ENCODE data around the gene DYNC1LI1.

DNA sequence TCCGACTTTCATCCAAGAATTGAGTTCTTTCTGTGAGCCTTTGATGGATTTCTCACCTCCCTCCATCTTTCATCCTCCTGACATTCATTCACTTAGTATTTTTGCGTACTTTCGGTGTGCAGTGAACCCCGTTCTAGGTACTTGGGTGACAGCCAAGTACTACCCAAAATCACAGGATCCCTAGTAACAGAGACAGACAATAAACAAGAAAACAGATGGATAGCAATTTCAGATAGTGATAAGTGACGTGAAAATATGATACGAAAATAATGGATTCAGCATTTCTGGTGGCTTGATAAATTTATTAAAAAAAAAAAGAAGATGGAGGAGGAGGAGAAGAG lies 67.7 kb downstream of the DYNC1LI1 start:
- TF ChIP-seq, protein P1, sequence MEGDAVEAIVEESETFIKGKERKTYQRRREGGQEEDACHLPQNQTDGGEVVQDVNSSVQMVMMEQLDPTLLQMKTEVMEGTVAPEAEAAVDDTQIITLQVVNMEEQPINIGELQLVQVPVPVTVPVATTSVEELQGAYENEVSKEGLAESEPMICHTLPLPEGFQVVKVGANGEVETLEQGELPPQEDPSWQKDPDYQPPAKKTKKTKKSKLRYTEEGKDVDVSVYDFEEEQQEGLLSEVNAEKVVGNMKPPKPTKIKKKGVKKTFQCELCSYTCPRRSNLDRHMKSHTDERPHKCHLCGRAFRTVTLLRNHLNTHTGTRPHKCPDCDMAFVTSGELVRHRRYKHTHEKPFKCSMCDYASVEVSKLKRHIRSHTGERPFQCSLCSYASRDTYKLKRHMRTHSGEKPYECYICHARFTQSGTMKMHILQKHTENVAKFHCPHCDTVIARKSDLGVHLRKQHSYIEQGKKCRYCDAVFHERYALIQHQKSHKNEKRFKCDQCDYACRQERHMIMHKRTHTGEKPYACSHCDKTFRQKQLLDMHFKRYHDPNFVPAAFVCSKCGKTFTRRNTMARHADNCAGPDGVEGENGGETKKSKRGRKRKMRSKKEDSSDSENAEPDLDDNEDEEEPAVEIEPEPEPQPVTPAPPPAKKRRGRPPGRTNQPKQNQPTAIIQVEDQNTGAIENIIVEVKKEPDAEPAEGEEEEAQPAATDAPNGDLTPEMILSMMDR (conservative IDR thresholded peaks at IDR 0.05 in 1 of 2, IDR thresholded peaks at IDR 0.05 in 1 of 2; ENCODE audit: extremely low read depth in 1 of 2, insufficient read depth in 1 of 2, low read depth in 1 of 2, low read length in 2 of 2): no peak
- TF ChIP-seq EZH2 (IDR thresholded peaks at IDR 0.05; ENCODE audit: borderline replicate concordance, low read length): no peak

All from mammary epithelial cell (primary cell).